Measurements from ENCODE around the gene ZNF618.

ZNF618 gene

DNA sequence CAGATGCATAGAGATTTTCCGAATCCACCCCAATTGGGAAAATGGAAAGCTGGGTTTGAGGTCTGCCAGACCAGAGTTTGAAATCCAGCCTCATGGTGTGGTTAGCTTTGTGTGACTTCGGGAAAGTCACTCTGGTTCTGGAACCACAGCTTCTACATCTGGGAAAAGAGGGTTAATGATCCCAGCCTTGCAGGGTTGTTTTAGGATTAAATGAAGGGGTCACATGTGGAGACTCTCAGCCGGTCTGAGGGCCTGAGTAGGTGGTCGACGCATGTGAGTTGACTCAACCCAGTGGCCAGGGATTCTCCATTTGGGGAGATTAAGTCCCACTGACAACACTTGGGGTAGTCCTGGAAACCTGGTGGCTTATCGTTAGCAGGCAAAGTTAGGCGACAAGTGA lies 6.1 kb downstream of the ZNF618 start:
- no peak for DNase-seq (ENCODE audit: extremely low read depth in 1 of 2, low read depth in 1 of 2)

DNA sequence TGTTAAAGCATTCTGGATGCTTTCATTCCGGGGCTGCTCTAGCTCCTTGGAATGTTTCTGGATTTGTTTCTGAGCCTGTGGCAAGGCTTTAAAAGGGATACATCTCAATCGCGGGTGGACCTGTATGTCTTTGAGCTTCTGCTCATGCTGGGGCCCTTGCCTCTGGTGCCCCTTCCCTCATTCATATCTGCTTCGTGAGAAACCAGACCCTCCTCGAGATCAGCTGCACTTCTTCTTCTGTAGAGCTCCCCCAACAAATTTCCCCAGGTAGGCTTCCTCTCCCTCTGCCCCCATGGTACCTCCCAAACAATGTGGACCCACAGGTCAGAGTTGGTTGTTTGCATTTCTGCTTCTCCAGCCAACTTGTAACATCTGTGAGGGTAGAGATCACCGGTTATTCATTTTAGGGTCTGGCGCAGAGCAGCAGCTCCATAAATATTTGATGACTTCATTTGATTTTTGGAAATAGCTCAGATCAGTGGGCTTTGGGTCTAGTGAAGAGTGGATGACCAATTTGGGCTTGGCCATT lies 6.6 kb downstream of the ZNF618 start:
- no peak for DNase-seq (ENCODE audit: extremely low read depth in 1 of 2, low read depth in 1 of 2)

- DNase-seq (ENCODE audit: extremely low read depth in 1 of 2, low read depth in 1 of 2), result no peak
These were observed 9.3 kb downstream of the ZNF618 start for GRCh38 chr9:113885183-113886025.

- no peak for DNase-seq (ENCODE audit: extremely low read depth in 1 of 2, low read depth in 1 of 2)
These were observed 9.9 kb downstream of the ZNF618 start for GRCh38 chr9:113886026-113886369.

- DNase-seq (ENCODE audit: extremely low read depth in 1 of 2, low read depth in 1 of 2), result no peak
These were observed 10.4 kb downstream of the ZNF618 start for GRCh38 chr9:113886466-113886865.

- no peak for DNase-seq (ENCODE audit: extremely low read depth in 1 of 2, low read depth in 1 of 2)
These were observed 10.8 kb downstream of the ZNF618 start for GRCh38 chr9:113886933-113887332.

DNA sequence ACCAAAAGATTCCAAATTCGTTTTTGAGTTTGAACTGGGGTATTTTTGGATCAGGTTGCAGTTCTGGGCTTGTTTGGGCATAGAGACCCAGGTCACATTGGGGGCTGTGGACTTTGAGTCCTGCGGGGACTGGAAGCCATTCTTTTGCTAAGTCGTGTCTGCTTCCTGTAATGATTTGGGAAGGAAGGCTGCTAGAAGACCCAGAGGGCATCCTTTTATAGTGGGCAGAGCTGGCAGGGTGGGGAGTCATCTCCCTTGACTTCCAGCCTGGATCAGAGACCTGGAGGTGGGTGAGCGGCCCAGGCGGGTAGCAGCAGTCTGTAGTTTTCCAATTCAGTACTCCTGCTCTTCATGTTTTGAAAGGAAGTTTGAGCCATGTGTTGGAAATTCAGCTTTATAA lies 11.3 kb downstream of the ZNF618 start:
- DNase-seq (ENCODE audit: extremely low read depth in 1 of 2, low read depth in 1 of 2), result no peak

DNA sequence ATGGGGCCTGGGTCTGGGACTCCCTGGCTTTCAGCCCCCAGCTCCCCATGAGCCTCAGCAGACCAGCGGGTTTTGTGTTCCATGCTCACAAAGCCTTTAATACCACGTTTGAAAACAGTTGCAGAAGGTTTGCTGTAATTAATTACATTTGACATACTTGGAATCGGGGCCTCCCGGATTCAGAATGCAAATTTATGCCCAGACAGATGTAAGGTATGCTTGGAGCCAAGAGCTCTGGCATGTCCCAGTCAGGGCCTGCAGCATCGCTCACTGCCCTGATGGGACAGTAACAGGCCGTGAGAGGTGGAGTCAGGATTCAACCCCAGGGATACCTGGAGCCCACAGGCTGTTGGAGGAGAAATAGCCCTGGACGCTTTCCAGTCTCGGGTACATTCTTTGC lies 12.2 kb downstream of the ZNF618 start:
- no peak for DNase-seq (ENCODE audit: extremely low read depth in 1 of 2, low read depth in 1 of 2)

GRCh38 chr9:113888976-113889375 lies 12.9 kb downstream of the ZNF618 start:
- no peak for DNase-seq (ENCODE audit: extremely low read depth in 1 of 2, low read depth in 1 of 2)

DNA sequence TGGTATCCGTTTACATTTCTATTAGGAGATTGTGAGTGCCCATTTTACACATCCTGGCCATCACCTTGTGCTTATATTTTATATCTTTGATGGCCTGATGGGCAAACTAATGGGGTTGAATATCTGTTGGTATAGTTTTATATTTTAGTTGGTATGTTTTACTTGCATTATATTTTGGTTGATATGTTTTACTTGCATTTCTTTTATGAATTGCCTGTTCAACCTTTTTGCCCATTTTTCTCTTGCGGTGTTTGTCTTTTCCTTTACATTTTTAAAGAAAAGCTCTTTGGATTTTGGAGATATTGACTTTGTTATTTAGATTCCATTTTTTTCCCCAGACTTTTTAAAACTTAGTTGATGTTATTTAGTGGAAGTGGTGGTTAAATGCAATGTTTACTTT lies 14.6 kb downstream of the ZNF618 start:
- DNase-seq (ENCODE audit: extremely low read depth in 1 of 2, low read depth in 1 of 2), result no peak

GRCh38 chr9:113892861-113893491 lies 16.9 kb downstream of the ZNF618 start:
- DNase-seq (ENCODE audit: extremely low read depth in 1 of 2, low read depth in 1 of 2), result no peak

GRCh38 chr9:113894166-113894565 lies 18.1 kb downstream of the ZNF618 start:
- no peak for DNase-seq (ENCODE audit: extremely low read depth in 1 of 2, low read depth in 1 of 2)

DNA sequence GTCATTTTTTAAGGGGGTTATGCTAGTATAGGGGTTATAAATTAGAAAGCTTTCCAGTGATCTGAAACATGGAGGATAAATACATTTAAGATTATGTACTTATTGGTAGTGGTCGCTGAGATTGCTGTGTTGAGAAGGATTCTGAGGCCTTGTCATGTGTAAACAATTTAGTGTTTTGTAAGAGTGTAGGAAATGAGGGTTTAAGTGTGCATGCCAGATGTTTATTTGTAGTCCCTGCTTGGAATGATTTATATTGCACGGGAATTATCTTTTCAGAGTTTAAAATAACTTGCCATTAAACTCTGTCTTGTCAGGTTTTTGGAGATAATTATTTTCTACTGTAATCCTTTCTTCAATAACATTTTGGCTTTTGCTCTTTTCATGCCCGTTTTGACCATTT lies 19.4 kb downstream of the ZNF618 start:
- DNase-seq (ENCODE audit: extremely low read depth in 1 of 2, low read depth in 1 of 2), result no peak

- DNase-seq (ENCODE audit: extremely low read depth in 1 of 2, low read depth in 1 of 2), result no peak
These were observed 20.6 kb downstream of the ZNF618 start for GRCh38 chr9:113896713-113897112.

DNA sequence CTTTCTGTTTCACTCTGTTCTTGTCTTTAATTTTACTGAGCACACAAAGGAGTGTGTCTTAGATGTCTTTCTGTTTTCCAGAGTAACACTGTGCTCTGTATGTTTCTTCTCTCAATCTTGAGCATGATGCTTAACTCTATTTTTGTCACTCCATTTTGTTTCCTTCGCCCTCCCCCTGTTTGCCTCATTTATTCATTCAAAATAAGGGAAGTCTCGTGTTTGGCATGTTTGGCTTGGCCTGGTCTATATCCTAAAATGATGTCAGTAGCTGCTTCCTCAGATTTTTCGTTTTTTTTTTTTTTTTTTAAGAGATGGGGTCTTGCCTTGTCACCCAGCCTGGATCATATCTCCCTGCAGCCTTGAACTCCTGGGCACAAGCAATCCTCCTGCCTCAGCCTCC lies 22.0 kb downstream of the ZNF618 start:
- no peak for DNase-seq (ENCODE audit: extremely low read depth in 1 of 2, low read depth in 1 of 2)

- DNase-seq (ENCODE audit: extremely low read depth in 1 of 2, low read depth in 1 of 2), result no peak
These were observed 22.5 kb downstream of the ZNF618 start for GRCh38 chr9:113898596-113898995.

DNA sequence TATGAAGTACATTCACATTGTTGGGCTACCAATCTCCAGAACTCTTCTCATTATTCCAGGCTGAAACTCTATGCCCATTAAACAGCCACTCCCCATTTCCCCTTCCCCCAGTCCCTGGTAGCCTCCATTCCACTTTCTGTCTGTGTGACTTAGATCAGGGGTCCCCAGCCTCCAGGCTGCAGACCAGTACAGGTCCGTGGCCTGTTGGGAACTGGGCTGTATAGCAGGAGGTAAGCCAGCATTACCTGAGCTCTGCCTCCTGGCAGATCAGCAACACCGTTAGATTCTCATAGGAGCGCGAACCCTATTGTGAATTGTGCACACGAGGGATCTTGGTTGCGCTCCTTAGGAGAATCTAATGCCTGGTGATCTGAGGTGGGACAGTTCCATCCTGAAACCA lies 23.1 kb downstream of the ZNF618 start:
- DNase-seq (ENCODE audit: extremely low read depth in 1 of 2, low read depth in 1 of 2), result no peak

DNA sequence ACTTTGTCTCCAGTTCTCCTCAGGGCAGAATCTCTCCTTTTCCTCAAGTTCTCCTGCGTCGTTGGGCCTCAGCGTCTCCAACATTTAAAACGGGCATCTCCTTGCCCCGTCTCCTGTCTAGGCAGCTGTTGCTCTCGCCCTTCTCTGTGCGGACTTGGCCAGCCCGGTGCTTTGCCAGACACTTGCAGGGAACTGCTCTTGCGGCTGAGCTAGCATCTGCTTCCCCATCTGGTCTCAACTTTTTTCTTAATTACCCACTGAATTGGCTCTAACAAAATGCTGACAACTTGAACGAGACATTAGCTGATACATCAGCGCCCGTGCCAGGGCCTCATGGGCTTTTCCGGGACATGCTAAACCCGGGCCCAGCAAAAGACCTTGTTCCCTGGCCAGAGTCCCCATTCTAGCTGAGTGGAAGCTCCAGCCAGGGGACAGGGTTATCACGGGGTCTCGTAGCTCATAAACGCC lies 25.1 kb downstream of the ZNF618 start:
- no peak for DNase-seq (ENCODE audit: extremely low read depth in 1 of 2, low read depth in 1 of 2)

DNA sequence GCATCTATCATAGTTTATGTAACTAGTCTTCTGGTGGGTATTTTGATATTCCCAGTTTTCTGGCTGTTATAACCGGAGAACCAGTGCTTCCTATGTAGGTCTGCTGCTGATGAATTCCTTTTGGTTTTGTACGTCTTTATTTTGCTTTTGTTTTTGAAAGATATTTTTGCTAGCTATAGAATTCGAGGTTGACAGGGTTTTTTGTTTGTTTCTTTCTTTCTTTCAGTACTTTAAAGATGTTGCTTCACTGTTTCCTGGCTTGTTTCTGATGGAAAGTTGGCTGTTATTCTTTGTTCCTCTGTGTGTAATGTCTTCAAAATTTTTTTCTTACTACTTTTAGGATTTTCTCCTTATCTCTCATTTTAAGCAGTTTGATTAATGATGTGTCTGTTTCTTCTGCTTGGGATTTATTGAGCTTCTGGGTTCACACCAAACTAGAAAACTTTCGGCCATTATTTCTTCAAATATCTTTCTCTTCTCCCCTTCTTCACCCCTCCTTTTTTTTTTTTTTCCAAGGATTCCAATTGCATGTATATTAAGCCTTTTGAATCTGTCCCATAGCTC lies 27.5 kb downstream of the ZNF618 start:
- DNase-seq (ENCODE audit: extremely low read depth in 1 of 2, low read depth in 1 of 2), result no peak

DNA sequence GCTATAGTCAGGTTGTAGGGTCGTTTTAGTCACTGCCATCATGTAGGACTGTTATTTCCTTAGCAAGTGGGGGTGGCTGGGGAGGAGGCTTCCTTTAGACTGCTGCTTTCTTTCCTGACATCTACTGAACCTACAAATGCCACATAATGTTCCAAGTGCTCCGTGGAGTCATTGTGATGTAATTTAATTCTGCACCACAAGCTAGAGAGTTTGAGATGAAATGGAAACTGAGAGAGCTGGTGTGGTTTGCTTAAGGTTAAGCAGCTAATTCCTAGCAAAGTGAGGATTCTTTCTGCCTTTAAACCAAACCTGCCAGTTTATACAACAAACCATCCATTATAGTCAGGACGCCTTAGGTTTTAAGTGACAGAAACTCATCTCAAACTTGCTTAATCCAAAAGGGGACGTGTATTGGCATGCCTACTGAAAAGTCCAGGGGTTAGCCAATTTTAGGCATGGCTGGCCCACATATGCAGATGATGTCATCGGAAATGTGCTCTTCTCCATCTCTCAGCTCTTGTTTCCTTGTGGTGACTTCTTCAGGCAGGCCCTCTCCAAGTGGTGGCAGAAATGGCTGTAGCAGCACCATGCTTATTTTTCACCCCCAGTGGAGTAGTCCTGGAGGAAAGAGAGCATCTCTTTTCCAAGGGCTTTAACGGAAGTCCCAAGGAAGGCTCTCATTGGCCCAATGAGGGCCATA lies 30.5 kb downstream of the ZNF618 start:
- DNase-seq (ENCODE audit: extremely low read depth in 1 of 2, low read depth in 1 of 2), result no peak

DNA sequence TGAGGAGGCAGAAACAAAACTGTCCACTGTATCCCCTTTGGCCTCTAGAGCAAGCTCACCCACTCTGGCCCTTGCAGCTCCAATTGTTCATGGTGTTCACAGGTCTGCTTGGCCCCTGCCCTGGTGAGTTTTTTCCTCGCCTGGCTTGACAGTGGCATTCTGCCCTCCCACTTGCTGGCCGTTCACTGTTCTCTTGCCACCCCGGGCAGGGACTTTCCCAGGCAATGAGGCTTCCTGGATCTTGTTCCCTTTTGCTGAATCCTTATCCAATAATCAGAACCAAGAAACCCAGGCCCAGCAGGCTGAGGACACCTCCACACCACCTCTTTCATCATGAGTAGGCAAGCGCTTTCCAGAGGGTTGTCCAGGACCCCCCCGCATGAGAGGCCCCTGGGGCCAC lies 31.2 kb downstream of the ZNF618 start:
- DNase-seq (ENCODE audit: extremely low read depth in 1 of 2, low read depth in 1 of 2), result no peak
